ENCODE results near the gene BST1. TPM values are rescaled to one million over a fixed set of nuclear protein-coding genes. Genes with fewer than 3 reads are reported as not detected.
A peak's percentile ranks its signal among the peaks of the same experiment; 100 is the strongest.
"Not testable (repeated sequence)": the region's sequence is repeated elsewhere in the genome, so short reads cannot be mapped to it uniquely, and the experiment has no call there.

BST1 gene
- total RNA-seq, 1 donor = 19.7 TPM

DNA sequence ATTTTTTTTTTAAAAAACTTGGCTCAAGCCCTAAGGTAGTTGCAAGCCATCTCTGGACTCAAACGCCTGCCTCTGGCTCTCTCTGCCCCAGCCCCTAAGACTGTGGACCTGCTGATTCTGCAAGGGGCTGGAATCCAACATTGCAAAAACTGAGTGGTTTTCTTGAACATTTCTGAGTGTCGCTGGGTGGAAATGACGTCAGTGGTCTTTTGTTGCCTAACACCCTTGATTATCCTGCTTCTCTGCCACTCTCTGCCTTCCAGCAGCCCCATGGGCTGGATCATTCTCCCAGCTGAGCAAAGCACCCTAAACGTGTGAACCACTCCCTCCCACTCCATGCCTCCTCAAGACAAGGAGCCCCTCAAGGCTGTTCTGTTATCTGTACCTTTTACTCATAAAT, 16.6 kb downstream of the BST1 start:
- H3K4me3 ChIP-seq (ENCODE audit: low read depth, low read length) = no peak overlapping the region
- TF ChIP-seq, protein P1, sequence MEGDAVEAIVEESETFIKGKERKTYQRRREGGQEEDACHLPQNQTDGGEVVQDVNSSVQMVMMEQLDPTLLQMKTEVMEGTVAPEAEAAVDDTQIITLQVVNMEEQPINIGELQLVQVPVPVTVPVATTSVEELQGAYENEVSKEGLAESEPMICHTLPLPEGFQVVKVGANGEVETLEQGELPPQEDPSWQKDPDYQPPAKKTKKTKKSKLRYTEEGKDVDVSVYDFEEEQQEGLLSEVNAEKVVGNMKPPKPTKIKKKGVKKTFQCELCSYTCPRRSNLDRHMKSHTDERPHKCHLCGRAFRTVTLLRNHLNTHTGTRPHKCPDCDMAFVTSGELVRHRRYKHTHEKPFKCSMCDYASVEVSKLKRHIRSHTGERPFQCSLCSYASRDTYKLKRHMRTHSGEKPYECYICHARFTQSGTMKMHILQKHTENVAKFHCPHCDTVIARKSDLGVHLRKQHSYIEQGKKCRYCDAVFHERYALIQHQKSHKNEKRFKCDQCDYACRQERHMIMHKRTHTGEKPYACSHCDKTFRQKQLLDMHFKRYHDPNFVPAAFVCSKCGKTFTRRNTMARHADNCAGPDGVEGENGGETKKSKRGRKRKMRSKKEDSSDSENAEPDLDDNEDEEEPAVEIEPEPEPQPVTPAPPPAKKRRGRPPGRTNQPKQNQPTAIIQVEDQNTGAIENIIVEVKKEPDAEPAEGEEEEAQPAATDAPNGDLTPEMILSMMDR (IDR thresholded peaks at IDR 0.05; ENCODE audit: insufficient read depth, low read length) = no peak
- no peak for DNase-seq (ENCODE audit: low read depth)

DNA sequence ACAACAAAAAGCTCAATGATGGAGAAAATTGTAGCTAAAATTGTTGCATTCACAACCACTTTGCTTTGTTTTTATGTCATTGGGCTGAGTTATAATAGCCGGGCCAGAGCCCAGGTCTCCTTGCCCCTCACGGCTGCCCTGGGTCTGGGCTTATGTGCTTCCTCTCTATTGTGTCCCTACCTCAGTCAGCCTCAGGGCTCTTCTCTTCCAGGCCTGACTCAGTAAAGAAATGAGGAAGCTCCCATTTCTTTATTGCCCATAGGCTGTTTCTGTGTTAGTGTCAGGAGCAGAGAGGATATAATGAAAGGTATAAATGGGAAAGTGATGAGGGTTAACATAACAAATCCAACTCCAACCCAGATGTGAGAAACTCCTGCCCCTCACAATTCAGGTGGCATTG, 18.0 kb downstream of the BST1 start:
- TF ChIP-seq, protein P1 (IDR thresholded peaks at IDR 0.05; ENCODE audit: insufficient read depth, low read length) = no peak
- no peak overlapping the region for H3K4me3 ChIP-seq (ENCODE audit: low read depth, low read length)
- no peak for DNase-seq (ENCODE audit: low read depth)

DNA sequence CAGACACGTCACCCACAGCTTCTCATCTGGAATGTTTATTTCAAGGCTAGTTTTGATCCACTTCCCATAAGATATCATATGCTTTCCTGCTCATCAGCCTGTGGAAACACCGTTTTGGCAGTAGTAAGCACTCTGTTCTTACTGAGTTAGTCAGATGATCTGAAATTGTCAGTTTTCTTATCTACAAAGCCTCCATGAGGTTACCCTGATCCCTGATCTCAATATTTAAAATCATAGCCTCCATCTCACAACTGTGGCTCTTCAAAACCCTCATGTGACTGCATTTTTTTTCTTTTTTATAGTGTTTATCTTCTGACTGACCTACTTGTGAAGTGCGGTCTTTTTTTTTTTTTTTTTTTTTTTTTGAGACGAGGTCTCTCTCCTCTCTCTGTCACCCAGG, 22.7 kb downstream of the BST1 start:
- TF ChIP-seq, protein P1 (IDR thresholded peaks at IDR 0.05; ENCODE audit: insufficient read depth, low read length) = no peak
- peak; percentile 38 for DNase-seq (ENCODE audit: low read depth)
- no peak overlapping the region for H3K4me3 ChIP-seq (ENCODE audit: low read depth, low read length)

DNA sequence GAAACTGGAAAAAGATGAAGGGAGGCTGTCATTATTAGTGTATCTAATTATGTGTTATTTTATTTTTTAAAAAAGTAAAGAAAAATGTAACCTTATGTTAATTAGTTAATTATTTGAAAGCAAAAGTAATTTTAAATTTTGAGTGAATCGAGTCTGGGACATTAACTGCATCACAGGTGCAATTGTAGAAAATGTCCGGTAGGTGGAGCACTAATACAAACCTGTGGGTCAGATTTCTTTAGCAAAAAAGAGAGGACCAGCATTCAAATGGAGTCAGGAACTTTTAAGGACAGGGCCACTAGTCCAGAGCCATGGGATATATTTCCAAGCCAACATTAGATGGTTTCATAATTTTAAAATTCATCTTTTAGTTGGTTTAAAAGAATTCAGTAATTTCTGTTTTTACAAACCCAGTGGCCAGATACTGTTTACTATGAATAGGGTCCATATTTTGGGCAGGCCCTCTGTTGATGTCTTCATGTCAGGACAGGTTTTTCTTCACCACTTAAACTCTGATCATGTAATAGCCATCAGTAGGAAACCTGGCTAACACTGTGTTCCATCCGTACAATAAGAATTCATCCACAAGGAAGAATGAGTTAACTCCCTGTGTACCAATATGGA, 27.2 kb downstream of the BST1 start:
- H3K4me3 ChIP-seq (ENCODE audit: low read depth, low read length) = no peak overlapping the region
- TF ChIP-seq, protein P1 (IDR thresholded peaks at IDR 0.05; ENCODE audit: insufficient read depth, low read length) = peak; percentile 78
- peak; percentile 67 for DNase-seq (ENCODE audit: low read depth)

DNA sequence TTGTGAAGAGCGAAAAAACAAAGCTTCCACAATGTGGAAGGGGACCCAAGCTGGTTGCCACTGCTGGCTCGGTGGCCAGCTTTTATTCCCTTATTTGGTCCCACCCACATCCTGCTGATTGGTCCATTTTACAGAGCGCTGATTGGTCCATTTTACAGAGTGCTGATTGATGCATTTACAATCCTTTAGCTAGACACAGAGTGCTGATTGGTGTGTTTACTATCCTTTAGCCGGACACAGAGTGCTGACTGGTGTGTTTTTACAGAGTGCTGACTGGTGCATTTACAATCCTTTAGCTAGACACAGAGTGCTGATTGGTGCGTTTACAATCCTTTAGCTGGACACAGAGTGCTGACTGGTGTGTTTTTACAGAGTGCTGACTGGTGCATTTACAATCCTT, 30.2 kb downstream of the BST1 start:
- not testable (repeated sequence) for DNase-seq (ENCODE audit: low read depth); H3K4me3 ChIP-seq (ENCODE audit: low read depth, low read length)

DNA sequence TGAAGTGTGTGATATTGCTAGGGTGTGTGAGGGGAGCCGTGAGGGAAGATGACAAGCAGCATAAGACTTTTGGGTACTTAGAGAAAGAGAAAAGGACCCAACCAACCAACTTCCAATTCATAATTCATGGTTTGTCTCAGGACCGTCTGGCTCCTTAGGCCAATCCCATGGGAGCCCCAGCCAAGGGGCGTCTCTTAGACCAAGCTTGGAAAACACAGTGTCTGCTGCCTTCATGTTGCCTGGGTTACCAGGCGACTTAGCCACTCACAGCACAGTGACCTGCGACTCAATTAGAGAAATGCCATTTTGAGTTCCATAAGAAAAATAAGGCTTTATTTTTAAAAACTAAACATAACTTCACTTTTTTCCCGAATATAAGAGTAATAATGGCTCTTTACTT, 32.7 kb downstream of the BST1 start:
- H3K4me3 ChIP-seq (ENCODE audit: low read depth, low read length) = no peak overlapping the region
- TF ChIP-seq, protein P1 (IDR thresholded peaks at IDR 0.05; ENCODE audit: insufficient read depth, low read length) = no peak
- DNase-seq (ENCODE audit: low read depth) = no peak

DNA sequence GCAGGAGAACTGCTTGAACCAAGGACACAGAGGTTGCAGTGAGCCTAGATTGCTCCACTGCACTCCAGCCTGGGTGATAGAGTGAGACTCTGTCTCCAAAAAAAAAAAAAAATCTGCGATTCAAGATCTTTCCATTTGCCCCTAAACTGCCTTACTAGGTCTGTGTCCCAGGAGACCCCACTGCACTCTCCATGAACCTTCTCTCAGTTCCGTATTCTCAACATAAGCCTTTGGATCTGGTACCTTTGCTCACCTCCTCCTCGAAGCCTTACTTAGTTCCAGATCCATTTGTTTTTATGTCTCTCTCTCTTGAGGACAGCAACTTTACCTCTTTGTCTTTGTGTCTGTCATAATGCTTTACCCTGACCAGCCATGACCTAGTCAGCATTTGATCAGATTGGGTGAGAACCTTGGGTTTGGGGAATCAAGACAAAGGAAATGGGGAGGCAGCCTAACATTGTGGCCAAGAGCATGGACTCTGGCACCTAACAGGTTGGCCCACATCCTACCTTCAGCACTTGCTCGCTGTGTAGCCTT, 33.7 kb downstream of the BST1 start:
- no peak for DNase-seq (ENCODE audit: low read depth)
- no peak overlapping the region for H3K4me3 ChIP-seq (ENCODE audit: low read depth, low read length)
- TF ChIP-seq, protein P1 (IDR thresholded peaks at IDR 0.05; ENCODE audit: insufficient read depth, low read length) = no peak
